HG03060 (cell line): Measurements from ENCODE around the gene TTC38.

Source experiments
- ATAC-seq: cut with Tn5 transposase; IDR thresholded peaks from one replicate; pipeline ENCODE4 v1.9.1; 2021; ENCODE audit warnings: low read depth, moderate number of reproducible peaks; ENCODE audit not compliant: unreplicated experiment

The TTC38 gene

GRCh38 chr22:46322711-46323110 lies 54.9 kb downstream of the TTC38 start:
- no peak for ATAC-seq

DNA sequence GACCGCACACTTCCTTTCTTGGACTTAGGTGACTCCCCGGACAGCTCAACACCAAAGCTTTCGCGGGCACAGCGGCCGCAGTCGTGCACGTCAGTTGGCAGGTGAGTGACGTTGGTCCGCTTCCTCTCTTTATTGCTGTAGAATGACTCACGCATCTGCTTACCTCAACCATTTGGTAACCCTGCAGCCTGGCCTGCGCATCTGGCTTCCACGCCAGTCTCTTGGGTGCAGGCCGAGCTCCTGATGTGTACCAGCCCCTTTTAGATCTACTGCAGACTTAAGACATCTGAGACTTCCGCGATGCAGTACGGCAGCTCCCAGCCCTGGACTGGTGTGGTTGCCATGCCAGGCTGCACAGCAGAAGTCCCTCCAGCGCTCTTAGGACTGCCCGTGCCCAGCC lies 55.4 kb downstream of the TTC38 start:
- ATAC-seq, result no peak

DNA sequence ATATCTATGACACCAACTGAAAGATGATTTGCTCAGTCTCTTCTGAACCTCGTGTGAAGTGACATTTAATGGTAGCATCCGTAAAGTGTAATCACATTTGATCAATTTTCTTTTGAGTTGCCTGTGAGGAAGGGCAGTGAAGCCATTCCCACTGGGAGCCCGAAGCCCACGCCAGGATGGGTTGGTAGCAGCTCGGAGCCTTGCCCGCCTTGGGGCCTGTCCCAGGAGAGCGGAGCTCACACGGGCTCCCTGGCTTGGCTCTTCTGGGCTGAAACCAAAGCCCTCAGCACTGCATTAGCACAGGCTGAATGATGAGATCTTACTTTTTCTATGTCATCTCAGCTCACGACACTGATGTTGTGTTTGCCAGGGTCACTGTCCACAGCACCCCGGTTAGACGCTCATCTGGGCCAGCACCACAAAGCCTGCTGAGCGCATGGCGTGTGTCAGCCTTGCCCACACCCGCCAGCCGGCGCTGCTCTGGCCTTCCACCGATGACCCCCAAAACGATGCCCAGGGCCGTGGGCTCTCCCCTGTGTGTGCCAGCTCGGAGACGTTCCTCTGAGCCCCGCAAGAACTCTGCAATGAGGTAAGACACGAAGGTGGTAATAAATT lies 58.4 kb downstream of the TTC38 start:
- no peak for ATAC-seq

DNA sequence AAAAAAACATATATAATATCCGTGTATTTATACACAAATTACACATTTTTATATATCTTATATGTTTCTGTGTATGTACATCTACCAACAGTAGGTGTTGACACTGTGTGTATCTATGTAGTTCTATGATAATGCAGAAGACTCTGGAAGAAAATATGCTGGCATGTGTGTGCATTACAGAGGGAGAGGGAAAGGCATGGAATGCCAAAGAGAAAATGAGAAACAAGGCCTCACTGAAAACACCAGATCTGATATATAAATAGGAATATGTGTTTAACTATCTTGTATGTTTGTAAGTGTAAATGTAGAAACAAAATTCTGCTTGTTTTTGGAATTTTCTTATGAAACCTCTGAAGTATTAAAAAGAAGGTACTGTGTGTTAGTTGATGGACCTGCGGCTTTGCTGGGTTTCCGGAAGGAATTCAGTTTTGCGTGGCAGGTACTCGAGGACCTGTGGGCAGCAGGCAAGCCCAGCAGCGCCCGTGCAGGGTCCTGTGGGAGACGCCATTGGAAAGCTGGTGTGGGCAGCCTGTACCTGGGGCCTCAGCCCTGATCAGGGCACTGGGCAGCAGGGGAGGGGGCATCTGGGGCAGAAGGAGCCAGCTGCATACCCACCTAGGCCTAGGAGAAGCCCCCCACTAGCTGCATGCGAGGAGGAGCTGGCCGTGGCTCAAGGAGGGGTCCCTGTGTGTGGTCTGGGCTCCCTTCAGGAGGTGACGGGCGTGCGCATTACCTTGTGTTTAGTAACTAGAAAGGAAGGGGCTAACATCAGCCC lies 60.1 kb downstream of the TTC38 start:
- no peak for ATAC-seq

- no peak for ATAC-seq
These were observed 61.0 kb downstream of the TTC38 start for GRCh38 chr22:46328797-46329196.

GRCh38 chr22:46329616-46330015 lies 61.8 kb downstream of the TTC38 start:
- ATAC-seq, result no peak

DNA sequence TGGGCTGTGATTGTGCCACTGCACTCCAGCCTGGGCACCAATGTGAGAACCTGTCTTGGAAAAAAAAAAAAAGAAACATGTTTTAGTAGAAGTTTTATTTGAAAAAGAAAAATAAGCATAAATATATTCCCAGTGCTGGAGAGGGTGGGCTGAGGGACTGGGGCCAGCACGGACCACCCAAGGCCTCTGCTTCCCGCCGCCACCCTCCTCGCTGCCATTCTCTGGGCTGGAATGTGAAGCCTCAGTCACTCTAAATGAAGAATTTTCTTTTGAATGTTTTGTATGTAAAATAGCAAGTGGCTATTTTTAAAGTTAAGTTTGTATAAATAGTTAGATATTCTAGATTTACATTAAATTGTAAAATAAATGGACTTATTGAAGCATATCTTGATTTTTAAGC lies 62.6 kb downstream of the TTC38 start:
- no peak for ATAC-seq

GRCh38 chr22:46331496-46331895 lies 63.7 kb downstream of the TTC38 start:
- ATAC-seq, result no peak

DNA sequence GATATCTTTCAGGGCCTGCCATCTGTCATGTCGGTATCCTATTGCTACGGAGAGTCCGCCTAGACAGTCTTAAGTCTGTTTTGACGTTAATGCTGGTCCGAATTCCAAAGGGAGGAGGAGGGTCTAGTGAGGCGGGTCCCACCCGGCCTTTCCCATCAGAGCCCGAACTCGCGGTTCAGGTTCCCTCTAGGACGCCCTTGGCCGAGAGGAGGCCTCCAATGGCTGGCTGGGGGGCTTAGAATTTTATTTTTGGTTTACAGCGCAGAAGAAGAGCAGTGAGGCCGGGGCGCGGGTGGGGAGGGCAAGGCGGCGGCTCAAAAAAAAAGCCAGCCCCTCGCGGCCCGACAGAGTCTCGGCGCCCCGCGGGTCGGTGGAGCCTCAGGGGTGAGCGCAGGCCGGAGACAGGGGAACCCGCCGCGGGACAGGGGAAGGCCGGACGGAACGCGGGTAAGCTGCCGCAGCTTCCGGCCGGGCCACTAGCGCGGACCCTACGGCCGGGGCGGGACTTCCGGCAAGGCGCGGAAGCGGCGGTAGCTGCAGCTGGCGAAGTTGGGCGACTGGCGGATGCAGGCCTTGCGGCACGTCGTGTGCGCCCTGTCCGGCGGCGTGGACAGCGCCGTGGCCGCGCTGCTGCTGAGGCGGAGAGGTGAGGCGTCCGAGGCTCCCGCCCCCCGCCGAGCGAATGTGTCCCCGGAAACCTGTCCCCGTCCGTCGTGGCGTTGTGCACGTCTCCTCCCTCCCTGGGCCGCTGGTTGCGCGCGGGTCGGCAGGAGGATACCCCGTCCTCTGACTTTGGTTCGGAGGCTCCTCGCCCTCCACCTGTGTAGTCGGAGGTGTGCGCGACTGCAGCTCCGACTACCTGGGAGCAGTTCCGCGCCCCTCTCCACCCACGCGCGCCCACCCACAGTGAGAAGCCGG lies 67.7 kb downstream of the TTC38 start, which contains the start of gene TRMU:
Gene TRMU (plus strand): TSS at position 514 of the 918 bp plus-strand sequence. CDS start 51 bp downstream, at position 565.
- ATAC-seq, result no peak

- no peak for ATAC-seq
These were observed 68.6 kb downstream of the TTC38 start for GRCh38 chr22:46336119-46337078.

- ATAC-seq, result no peak
These were observed 70.1 kb downstream of the TTC38 start for GRCh38 chr22:46337870-46338269.

DNA sequence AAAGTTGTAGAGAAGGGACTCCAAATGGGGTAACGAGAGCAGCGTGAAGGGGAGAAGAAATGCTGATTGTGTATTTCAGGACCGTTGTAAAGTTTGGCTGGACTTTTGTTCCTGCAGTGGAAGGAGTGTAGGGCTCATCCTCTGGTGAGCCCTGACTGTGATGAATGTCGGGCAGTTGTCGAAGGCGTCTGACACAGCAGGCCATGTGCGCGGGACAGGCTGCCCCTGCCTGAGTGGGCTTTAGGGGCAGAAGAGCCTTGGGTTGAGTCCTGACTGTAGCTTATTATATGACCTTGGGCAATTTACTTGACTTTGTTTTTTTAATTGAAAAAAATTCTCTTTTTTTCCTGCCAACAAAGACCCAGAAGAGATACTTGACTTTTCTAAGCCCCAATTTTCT lies 70.8 kb downstream of the TTC38 start:
- no peak for ATAC-seq

GRCh38 chr22:46339956-46340355 lies 72.1 kb downstream of the TTC38 start:
- ATAC-seq, result no peak

DNA sequence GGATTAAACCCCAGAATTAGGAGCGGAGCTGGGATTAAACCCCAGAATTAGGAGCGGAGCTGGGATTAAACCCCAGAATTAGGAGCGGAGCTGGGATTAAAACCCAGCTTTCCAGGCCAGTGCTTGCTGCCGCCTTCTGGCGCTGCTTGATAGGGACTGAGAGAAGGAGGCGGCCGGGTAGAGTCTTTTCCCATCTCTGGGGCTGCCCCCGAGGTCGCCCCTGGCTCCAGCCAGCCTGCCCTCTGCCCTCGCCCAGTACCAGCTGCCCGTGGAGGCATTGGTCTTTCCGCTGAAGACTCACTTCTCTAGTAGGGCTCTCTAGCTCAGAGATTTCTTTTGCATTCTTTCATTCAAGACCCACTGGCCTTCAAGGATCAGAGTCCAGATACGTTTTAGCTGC lies 72.9 kb downstream of the TTC38 start:
- ATAC-seq, result no peak
